GM21619 (cell line): ENCODE data around the gene CENPO.
"Not testable (repeated sequence)": the region's sequence is repeated elsewhere in the genome, so short reads cannot be mapped to it uniquely, and the experiment has no call there.

ENCODE experiments used
- ATAC-seq: cut with Tn5 transposase; IDR thresholded peaks from one replicate; pipeline ENCODE4 v1.9.1; 2021; ENCODE audit not compliant: unreplicated experiment

The CENPO gene

GRCh38 chr2:24787532-24787931 is 5.7 kb upstream of the CENPO start:
- no peak for ATAC-seq

DNA sequence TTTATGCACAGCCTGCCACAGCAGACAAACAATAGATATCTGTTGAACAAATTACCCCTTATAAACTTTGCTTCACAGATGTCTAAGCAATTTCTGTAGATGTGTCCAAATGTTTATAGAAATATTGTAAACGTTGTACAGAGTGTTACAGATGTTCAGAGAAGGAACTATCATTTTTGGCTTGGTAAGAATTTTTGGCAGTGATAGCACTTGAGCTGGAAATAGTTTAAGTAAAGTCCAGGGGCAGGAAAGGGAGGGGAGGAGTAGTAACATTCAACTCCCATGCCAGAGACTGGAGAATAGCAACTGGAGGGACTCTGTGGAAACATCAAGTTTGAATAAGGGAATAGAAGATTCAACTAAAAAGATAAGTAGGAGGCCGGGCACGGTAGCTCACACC is 4.4 kb upstream of the CENPO start:
- ATAC-seq = no peak

GRCh38 chr2:24791452-24791851 is 1.8 kb upstream of the CENPO start:
- no peak for ATAC-seq

- ATAC-seq = no peak
Measured at GRCh38 chr2:24792542-24792873, 717 bp upstream of the CENPO start.

GRCh38 chr2:24793761-24794435 is 673 bp downstream of the CENPO start:
- ATAC-seq = no peak

DNA sequence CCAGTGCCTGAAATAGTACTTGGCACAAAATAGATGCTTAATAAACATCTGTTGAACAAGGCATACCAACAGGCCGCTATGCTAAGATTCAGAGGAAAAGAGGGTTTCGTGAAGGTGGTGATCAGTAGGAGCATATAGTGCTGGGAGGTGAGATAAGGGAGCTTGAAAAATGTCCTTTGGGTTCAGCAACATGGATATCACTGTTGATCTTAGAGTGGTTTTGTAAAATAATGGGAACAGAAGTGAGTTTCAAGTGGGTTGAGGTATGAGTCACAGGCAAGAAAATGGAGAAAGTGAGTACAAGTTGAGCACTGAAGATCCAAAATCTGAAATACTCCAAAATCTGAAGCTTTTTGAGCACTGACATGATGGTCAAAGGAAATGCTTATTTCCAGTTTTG is 4.4 kb downstream of the CENPO start:
- ATAC-seq = no peak

- not testable (repeated sequence) for ATAC-seq
Measured at GRCh38 chr2:24800487-24800886, 7.3 kb downstream of the CENPO start.

DNA sequence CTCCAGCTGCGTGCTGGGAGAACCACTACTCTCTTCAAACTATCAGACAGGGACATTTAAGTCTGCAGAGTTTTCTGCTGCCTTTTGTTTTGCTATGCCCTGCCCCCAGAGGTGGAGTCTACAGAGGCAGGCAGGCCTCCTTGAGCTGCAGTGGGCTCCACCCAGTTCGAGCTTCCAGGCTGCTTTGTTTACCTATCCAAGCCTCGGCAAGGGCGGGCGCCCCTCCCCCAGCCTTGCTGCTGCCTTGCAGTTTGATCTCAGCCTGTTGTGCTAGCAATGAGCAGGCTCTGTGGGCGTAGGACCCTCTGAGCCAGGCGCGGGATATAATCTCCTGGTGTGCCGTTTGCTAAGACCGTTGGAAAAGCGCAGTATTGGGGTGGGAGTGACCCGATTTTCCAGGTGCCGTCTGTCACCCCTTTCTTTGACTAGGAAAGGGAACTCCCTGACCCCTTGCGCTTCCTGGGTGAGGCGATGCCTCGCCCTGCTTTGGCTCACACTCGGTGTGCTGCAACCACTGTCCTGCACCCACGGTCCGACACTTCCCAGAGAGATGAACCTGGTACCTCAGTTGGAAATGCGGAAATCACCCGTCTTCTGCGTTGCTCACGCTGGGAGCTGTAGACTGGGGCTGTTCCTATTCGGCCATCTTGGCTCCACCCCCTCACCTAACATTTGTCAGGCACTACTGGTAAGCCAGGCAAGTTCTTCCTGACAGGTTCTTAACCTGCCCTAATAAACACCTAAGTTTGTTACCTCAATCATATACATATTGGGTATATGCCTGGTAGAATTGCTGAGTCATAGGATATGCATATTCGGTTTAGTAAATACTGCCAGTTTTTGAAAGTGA is 12.8 kb downstream of the CENPO start:
- not testable (repeated sequence) for ATAC-seq

GRCh38 chr2:24806661-24807036 is 13.4 kb downstream of the CENPO start:
- no peak for ATAC-seq

DNA sequence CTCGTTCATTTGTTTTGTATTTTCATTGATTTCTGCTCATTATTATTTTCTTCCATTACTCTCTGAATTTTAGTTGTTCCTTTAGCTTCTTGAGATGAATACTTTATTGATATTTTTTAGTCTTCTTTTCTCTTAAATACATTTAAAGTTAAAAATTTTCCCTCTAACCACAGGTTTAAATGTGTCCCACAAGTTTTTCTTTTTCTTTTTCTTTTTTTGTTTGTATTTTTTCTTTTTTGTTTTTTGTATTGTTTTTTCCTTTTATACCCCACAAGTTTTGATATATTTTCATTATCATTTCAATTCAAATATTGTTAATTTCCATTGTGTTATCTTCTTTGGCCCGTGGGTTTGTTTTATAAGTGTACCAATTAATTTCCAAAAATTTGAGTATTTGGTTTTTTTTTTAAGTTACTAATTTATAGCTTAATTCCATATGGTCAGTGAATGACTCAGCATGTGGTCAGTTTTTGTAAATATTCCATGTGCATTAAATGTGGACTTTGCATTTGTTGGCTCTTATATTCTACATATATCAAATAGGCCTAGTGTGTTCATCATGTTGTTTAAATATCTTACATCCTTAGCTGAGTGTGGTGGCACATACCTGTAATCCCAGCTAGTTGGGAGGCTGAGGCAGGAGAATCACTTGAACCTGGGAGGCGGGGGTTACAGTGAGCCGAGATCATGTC is 16.2 kb downstream of the CENPO start:
- ATAC-seq = no peak

- no peak for ATAC-seq
Measured at GRCh38 chr2:24813691-24814137, 20.5 kb downstream of the CENPO start.

DNA sequence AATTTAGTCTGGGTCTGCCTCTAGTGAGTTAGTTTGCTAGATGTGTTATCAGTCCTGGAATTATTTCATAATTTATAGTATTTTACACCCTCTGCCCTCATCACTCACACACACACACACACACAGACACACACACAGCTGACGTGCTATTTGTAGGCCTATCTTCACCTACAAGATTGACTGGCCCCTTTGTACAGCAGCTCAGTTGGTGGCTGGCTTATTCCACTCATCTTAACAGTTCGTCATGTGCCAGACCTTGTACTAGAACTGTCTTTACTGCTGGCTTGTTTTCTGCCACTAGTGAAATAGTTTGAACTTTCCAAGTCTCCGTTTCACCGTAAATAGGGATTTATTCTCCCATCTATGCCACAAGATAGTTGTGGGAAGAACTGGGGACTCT is 21.3 kb downstream of the CENPO start:
- no peak for ATAC-seq

DNA sequence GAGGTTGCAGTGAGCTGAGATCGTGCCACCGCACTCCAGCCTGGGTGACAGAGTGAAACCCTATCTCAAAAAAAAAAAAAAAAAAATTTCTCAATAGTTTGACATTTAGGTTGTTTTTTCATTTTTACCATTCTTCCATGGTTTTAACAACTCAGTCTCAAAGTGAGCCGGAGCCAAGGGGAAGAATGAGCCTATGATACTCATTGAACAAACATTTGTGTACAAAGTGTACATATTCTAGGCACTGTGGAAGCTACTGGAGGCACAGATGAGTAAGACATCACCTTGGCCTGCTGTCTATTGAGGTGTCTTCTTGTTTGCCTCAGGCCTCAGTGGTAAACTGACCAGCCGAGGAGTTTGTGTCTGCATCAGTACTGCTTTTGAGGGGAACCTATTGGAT is 21.9 kb downstream of the CENPO start:
- no peak for ATAC-seq

GRCh38 chr2:24816404-24816803 is 23.2 kb downstream of the CENPO start:
- ATAC-seq = no peak

GRCh38 chr2:24816884-24817283 is 23.7 kb downstream of the CENPO start:
- no peak for ATAC-seq

DNA sequence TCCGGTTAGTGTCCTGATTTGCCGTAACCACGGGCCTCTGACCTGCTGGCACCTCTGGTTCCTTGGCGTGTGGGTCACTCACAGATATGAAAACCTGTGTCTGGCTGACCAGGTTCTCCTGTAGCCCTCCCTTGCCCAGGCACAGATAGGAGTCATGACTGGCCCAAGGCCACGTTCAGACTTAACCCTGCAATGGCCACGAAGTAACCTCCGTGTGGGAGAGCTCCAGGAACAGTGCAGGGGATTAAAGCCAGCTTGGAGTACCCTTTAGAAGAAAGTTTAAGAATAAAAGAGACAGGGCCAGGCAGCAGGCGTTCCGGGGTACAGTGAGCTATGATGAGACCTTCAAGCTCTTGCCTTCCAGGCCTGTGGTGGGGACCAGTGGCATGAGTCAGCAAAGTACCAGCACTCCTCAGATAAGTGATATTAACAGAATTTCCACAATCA is 25.5 kb downstream of the CENPO start:
- ATAC-seq = no peak

- ATAC-seq = no peak
Measured at GRCh38 chr2:24819442-24820174, 26.4 kb downstream of the CENPO start.

DNA sequence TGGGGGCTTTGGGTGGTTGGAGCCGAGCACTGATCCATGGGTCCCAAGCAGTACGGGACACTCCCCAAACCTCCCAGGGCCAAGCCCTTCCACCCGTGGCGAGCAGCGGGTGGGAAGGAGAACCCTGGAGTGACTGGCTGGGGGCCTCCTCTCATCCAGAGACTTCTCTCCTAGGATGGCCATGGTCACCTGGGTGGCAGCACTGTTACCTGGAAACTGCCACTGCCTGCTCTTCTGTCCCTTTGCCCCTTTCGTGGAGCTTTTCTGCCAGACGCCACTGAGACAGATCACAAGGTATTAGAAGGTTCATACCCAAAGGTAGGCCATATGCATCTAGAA is 26.9 kb downstream of the CENPO start:
- ATAC-seq = no peak

GRCh38 chr2:24820598-24821432 is 27.6 kb downstream of the CENPO start:
- no peak for ATAC-seq

DNA sequence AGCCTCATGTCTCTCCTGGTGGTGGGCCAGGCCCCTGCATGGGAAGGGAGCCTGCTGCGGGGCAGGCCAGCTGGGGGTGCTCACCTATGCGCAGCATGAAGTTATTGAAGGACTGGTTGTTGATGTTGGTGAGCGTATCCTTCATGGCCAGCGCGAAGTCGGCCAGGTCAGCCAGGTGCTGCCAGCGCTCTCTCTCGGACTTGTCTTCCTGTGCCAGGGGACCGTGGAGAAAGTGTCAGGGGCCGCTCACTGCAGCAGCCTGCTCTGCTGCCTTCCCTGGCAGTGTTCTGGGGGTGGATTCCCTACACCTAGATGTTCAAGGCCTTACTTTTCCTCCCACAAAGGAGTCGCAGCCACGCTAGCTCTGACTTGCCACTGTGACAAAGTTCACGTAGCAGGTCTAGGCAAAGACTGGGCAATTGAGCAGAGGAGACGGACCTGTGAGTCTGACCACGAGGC is 28.2 kb downstream of the CENPO start:
- no peak for ATAC-seq
